SJSA1 (cell line): ENCODE data around the gene UBE2Q2. TPM values are rescaled to one million over a fixed set of nuclear protein-coding genes. Genes with fewer than 3 reads are reported as not detected.

ENCODE experiments used
- DNase-seq, 2 experiments: peaks; one replicate each; pipeline ENCODE4 v3.0.0-alpha.2; 2015 to 2020; ENCODE audit warnings: low spot score in 2 of 2, low read depth in 1 of 2
- H3K27ac ChIP-seq: fragments of 250-450 bp; sonication (Bioruptor Pico); 2 replicates; pipeline ENCODE4 v1.5.1; 2020; ENCODE audit warnings: mild to moderate bottlenecking, moderate library complexity
- H3K27me3 ChIP-seq: fragments of 250-450 bp; sonication (Bioruptor Pico); replicated peaks from 2 replicates; pipeline ENCODE4 v1.5.1; 2020; ENCODE audit warnings: mild to moderate bottlenecking, moderate library complexity
- H3K36me3 ChIP-seq: fragments of 250-450 bp; sonication (Bioruptor Pico); 2 replicates; pipeline ENCODE4 v1.5.1; 2020; ENCODE audit warnings: mild to moderate bottlenecking
- H3K4me1 ChIP-seq: fragments of 250-450 bp; sonication (Bioruptor Pico); replicated peaks from 2 replicates; pipeline ENCODE4 v1.6.1; 2021; ENCODE audit warnings: mild to moderate bottlenecking
- H3K4me3 ChIP-seq: fragments of 250-450 bp; sonication (Bioruptor Pico); 2 replicates; pipeline ENCODE4 v1.5.1; 2020; ENCODE audit warnings: mild to moderate bottlenecking
- H3K9me3 ChIP-seq: fragments of 250-450 bp; sonication (Bioruptor Pico); replicated peaks from 2 replicates; pipeline ENCODE4 v1.5.1; 2020; ENCODE audit warnings: mild to moderate bottlenecking
- total RNA-seq: library from RNA; depleted of rRNA; stranded (reverse); fragments of >200 nt; shearing (Covaris generic); gene quantifications from 2 replicates; pipeline ENCODE4 v1.2.3, GENCODE V29; 2014

Gene UBE2Q2
- total RNA-seq, 1 experiment from 2014 or later: 52.8 TPM

DNA sequence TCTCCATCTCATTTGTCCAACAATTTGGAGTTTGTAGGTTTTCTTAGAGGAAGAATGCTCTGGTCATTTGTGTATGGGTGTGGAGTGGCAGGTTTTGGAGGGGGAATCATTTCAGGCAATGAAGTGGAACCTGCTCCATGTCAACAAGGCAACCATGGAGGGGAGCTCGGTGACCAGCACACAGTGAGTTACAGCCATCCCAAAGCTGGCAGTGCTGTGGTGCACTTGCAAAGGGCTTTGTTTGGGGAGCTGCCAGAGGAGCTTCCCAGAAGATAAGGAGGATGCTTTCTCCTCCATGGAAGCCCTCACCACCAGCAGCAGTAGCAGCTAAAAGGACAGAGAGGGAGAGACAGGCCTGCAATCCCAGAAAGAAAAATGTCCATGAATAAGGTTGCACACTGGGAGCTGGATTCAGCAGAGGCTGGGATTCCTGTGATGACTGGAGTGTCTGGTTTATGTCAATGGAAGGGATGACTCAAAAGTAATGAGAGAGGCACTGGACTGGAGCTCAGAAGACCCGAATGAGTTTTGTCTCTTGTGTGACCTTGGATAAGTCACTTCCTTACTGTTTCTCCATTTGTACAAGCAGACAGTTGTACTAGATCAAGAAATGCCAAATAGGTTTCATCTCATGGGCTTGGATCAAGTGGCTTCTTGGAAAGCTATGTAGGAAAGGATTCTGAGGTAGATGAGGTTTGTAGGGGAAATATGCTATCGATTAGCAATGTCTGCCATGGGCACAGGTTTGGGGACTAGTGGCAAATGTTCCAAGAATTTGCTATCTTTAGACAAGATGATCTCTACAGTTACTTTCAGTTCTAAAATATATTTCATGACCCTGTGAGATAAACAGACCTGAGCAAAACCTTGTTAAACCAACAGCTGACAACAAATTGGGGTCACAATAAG, 27.2 kb upstream of the UBE2Q2 start:
- H3K4me3 ChIP-seq: no peak overlapping the region
- H3K9me3 ChIP-seq: no peaks in the 10 kb centered on the region
- no peaks in the 10 kb centered on the region; the same call in 1 of the 2 replicates for H3K4me1 ChIP-seq
- DNase-seq: no peak
- H3K27me3 ChIP-seq: no peaks in the 10 kb centered on the region
- H3K36me3 ChIP-seq: no peaks in the 10 kb centered on the region
- no peak overlapping the region for H3K27ac ChIP-seq

DNA sequence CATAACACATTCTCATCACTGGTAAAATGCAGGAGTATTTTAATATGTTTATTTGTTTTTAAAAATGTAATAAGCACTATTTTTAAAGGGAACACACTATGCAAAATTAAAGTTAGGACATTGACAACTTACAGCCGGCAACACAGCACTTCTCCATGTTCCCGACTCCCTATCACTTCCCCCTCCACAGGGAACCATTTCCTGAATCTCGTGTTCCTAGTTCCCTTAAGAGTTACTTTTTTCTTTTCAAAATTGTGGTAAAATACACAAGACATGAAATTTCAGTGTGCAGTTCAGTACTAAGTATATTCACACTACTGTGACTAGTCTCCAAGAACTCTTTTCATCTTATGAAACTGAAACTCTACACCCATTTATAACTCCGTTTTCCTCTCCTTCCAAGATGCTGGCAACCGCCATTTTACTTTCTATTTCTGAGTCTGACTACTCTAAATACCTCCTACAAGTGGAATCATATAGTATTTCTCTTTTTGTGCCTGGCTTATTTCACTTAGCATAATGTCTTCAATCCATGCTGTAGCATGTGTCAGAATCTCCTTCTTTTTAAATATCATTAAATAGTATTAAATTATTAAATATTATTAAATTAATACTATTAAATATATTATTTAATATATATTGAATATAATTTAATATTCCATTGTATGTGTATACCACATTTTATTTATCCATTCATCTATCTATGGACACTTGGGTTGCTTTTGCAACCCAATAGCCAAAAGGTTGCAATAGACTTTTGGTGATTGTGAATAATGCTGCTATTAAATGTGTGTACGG, 25.9 kb upstream of the UBE2Q2 start:
- H3K27ac ChIP-seq: no peak overlapping the region
- no peaks in the 10 kb centered on the region; the same call in 1 of the 2 replicates for H3K4me1 ChIP-seq
- no peak for DNase-seq
- no peaks in the 10 kb centered on the region for H3K36me3 ChIP-seq
- no peak overlapping the region for H3K4me3 ChIP-seq
- H3K27me3 ChIP-seq: no peaks in the 10 kb centered on the region
- H3K9me3 ChIP-seq: no peaks in the 10 kb centered on the region

DNA sequence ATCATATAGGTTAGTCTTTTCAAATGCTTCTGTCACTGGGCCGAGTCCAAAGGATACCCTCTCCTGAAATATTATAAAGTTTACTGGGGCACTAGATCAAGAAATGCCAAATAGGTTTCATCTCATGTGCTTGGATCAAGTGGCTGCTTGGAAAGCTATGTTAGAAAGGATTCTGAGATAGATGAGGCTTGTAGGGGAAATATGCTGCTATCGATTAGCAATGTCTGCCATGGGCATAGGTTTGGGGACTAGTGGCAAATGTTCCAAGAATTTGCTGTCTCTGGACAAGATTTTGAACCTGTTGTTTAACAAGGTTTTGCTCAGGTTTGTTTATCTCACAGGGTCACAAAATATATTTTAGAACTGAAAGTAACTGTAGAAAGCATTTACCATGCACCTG, 23.0 kb upstream of the UBE2Q2 start:
- DNase-seq: no peak
- peaks cover 9% of the 10 kb centered on the region for H3K4me1 ChIP-seq

DNA sequence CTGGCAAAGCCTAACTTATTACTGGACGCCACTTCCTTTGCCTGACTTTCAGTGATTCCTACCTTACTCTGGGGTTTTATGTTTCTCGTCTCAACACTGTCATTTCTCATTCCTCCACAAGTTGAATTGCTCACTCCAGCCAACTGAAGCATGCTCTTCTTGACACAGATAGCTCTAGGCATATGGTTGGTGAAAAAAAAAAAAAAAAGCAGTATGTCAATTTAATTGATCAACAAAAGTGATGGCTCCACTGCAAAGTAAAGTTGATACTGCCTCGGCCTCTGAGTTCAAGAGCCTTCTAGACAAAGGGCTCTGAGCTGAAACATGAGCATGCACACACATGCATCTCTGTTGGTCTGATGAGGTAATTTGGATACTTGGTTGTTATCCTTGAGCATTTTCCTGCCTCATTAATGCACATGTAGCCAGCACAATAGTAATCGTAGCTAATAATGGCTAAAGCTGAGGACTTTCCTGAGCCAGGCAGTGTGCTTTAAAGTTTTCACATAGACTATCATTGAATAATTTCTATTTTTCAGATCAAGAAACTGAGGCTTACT, 21.4 kb upstream of the UBE2Q2 start:
- Histone ChIP-seq H3K27me3 (no peaks in the 10 kb centered on the region), H3K4me1 (peaks cover 9% of the 10 kb centered on the region), H3K36me3 (no peaks in the 10 kb centered on the region), H3K4me3 (no peak overlapping the region), H3K27ac (no peak overlapping the region), H3K9me3 (no peaks in the 10 kb centered on the region)
- DNase-seq: no peak

More for the DNA sequence above, 23.0 kb upstream of the UBE2Q2 start:
- H3K4me3 ChIP-seq: no peak overlapping the region
- no peak overlapping the region for H3K27ac ChIP-seq
- H3K36me3 ChIP-seq: no peaks in the 10 kb centered on the region
- H3K9me3 ChIP-seq: no peaks in the 10 kb centered on the region
- H3K27me3 ChIP-seq: no peaks in the 10 kb centered on the region

DNA sequence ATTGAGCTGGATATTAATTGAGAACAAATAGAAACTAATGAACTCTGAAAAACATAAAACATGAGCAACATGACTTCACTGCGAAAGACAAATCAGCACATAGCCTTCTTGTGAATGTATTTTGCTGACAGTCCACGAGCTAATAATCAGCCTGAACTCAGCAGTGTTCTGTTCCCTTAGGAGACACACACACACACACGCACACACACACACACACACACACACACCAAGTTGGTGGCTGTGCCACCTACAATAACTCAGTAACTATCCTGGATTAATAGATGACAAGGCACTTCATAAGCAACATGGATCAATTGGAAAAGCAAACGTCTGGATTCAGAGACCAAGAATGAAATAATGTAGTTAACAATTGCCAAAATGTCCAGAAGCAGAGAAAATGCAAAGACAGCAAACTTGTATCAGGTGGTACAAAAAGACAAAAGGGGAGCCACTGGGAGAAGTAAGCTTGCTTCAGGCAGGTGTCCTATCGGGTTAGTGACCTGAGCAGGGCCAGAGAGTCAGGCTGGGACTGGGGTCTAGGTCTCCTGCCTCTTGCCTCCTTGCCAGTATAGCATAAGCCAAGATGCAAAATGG, 20.5 kb upstream of the UBE2Q2 start:
- Histone ChIP-seq H3K27ac (no peak overlapping the region), H3K9me3 (no peaks in the 10 kb centered on the region), H3K4me1 (peaks cover 9% of the 10 kb centered on the region), H3K4me3 (no peak overlapping the region), H3K36me3 (no peaks in the 10 kb centered on the region), H3K27me3 (no peaks in the 10 kb centered on the region)
- DNase-seq: no peak

DNA sequence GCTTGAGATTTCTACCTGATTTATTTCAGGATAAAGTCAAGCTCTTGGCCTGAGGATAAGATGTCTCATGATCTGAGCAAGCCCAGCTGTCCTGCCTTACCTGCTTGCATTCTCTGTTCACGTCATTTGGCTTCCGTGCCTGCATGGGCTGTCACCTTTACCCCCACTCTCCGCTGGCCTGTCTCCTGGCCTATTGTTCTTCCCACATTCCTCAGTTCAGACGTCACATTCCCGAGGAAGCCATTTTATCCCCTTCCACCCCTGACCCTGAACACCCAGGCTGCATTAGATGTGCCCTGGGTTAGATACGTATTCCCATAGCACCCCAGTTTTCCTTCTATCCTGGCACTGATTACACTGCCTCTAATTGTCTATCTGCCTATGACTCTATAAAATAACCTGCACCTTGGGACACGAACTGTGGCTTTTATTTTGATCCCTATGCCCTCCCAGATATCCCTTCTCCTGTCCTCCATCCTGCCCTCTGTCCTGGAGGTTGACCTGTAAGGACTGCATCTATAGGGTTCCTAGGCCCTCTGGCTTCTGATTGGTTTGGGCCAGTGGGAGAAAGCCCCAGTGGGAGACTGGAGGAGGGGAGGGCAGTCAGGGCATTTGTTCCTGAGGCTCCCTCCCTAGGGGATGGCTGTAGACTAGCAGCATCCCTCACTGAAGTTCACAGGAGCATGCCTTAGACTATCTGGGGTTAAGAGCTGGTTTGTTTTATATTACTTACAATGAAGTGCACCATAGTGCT, 19.2 kb upstream of the UBE2Q2 start:
- Histone ChIP-seq H3K27ac (no peak overlapping the region), H3K9me3 (no peaks in the 10 kb centered on the region), H3K27me3 (no peaks in the 10 kb centered on the region), H3K36me3 (no peaks in the 10 kb centered on the region), H3K4me3 (no peak overlapping the region), H3K4me1 (peaks cover 9% of the 10 kb centered on the region)
- DNase-seq: peak in 1 of 2 experiments; percentile 21

DNA sequence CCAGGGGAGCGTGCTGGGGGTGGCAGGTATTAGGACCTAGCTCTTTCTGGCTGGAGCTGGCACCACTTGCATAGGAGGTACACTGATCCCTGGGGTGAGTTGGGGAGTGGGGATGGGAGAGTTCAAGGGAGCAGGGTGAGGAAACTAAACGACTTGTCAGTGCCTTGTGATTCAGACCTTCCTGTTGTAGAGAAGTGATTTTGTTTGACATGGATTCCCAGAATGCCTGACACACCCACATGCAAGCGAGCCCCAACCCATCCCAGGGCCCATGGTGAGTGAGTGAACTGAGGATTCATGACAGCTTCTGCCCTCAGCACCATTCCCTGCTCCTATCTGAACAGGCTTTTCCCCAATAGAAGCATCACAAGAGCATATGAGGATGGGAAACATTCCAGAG, 15.6 kb upstream of the UBE2Q2 start:
- Histone ChIP-seq H3K4me1 (peaks cover 9% of the 10 kb centered on the region), H3K9me3 (no peaks in the 10 kb centered on the region), H3K27ac (no peak overlapping the region), H3K4me3 (no peak overlapping the region), H3K36me3 (no peaks in the 10 kb centered on the region), H3K27me3 (no peaks in the 10 kb centered on the region)
- no peak for DNase-seq

DNA sequence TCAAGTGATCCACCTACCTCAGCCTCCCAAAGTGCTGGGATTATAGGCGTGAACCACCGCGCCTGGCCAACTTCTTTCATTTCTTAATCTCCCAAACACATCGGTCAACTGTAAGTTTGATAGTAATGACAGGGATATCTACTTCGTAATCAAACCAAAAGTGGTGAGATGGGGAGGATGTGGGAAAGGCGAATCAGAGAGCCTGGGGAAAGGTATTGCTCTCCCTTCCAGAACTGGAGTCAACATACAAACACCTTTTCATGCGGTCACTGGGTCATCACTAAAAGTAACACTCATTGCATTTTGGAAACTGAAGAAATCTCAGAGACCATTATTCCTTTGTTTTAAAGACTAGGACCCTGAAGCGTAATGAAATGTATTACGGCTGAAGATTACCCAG, 14.8 kb upstream of the UBE2Q2 start:
- Histone ChIP-seq H3K27me3 (no peaks in the 10 kb centered on the region), H3K4me3 (no peak overlapping the region), H3K27ac (no peak overlapping the region), H3K4me1 (peaks cover 9% of the 10 kb centered on the region), H3K36me3 (no peaks in the 10 kb centered on the region), H3K9me3 (no peaks in the 10 kb centered on the region)
- no peak for DNase-seq

DNA sequence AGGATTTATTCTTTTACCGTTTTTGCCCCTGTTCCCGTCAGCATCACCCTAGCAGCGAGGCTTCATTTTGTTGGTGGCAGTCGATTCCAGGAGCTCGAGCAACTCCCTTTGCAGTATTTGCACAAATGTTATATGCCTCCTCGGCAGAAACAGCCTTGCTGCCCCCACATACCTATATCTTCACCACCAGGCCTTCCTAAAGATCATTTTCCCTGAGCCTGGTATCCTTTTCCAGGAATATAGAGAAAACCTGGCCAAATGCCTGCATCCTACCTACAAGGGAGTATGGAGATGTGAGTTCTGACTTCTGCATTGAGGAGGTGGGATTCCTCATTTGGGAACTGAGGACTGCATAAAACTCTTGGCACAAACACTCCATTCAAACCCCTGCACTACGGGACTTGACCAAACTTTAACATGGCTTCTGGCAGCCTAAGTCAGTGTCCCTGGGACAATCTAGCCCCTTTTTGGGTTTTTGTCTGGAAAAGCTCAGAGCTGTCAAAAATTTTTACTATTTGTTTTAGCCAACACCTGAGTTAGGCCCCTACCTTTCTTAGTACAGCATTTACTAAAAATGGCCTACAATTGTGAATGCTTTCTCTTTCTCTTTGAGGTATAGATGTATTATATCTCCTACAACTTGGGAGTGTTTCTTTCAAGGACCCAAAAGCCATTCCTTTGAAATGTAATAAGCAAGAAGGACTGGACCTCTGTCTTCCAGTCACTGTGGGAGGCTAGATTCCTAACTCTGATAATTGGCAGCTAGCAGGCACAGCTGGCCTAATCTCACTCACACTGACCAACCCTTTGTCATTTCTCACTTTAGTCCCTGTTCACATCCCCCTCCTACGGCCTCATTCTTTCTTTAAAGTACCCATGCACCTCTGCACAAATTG, 12.1 kb upstream of the UBE2Q2 start:
- H3K9me3 ChIP-seq: no peaks in the 10 kb centered on the region
- no peak overlapping the region for H3K27ac ChIP-seq
- no peaks in the 10 kb centered on the region for H3K27me3 ChIP-seq
- no peaks in the 10 kb centered on the region for H3K36me3 ChIP-seq
- no peaks in the 10 kb centered on the region for H3K4me1 ChIP-seq
- no peak for DNase-seq
- H3K4me3 ChIP-seq: no peak overlapping the region

DNA sequence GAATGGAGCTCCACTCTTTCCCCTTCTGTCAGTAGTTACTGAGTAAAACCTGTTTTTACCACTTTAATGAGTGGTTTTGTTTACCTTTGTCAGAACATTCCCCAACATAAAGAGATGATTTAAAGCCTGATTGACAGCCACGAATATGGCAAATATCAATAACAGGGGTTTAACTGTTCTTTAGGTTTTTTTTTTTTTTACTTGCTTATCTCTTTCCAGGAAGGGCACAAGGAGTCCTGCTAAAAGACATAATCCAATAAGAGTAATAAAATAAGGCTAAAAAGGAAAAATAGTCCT, 11.5 kb upstream of the UBE2Q2 start:
- H3K4me1 ChIP-seq: no peaks in the 10 kb centered on the region; the same call in 1 of the 2 replicates
- H3K36me3 ChIP-seq: no peaks in the 10 kb centered on the region
- H3K27ac ChIP-seq: no peak overlapping the region
- no peaks in the 10 kb centered on the region for H3K27me3 ChIP-seq
- no peak for DNase-seq
- no peak overlapping the region for H3K4me3 ChIP-seq
- H3K9me3 ChIP-seq: no peaks in the 10 kb centered on the region

DNA sequence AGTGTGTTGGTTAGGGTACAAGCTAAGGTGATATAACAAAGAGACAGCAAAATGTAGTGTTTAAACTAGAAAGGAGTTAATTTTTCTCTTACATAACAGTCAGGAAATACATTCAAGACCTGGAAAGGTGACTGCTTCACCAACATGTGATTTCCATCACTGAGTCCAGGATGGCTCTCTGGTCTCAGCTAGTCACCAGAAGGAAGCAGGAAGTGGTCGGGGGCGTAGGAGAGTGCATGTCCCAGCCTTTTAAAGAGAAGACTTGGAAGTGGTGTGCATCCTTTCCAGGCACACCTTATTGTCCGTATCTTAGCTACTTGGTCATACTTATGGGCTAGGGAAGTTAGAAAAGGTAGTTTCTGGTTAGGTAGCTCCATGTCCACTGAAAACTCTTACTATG, 11.1 kb upstream of the UBE2Q2 start:
- Histone ChIP-seq H3K9me3 (no peaks in the 10 kb centered on the region), H3K36me3 (no peaks in the 10 kb centered on the region), H3K27me3 (no peaks in the 10 kb centered on the region), H3K4me1 (peaks cover under 1% of the 10 kb centered on the region; the same call in 1 of the 2 replicates), H3K27ac (no peak overlapping the region), H3K4me3 (no peak overlapping the region)
- DNase-seq: no peak

DNA sequence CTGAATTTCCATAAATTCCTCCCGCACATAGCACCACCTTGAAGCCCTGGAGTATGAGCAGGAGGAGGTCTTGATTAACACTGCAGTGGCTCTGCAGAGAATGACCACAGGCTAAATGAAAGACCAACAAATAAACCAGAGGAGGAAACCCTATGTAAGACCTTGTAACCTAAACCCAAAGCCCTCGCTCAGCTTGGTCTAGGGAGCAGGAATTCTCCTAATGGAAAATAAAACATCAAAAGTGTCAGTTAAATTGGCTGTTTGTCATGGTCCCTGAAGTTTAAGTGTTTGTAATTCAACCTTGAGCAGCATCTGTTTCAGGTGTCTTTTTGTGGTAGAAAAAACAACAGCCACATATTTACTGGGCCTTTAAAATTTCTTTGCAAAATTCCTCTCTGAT, 9.2 kb upstream of the UBE2Q2 start:
- H3K36me3 ChIP-seq: no peaks in the 10 kb centered on the region
- DNase-seq: no peak
- H3K9me3 ChIP-seq: no peaks in the 10 kb centered on the region
- H3K27me3 ChIP-seq: no peaks in the 10 kb centered on the region
- no peak overlapping the region for H3K4me3 ChIP-seq
- no peak overlapping the region for H3K27ac ChIP-seq
- peaks cover 2% of the 10 kb centered on the region; the same call in 1 of the 2 replicates for H3K4me1 ChIP-seq
